ENCODE measurements around the gene GCSH. TPM values are rescaled to one million over a fixed set of nuclear protein-coding genes. Genes with fewer than 3 reads are reported as not detected.

GCSH gene
- total RNA-seq, 4 donors from 2014 or later = 5.6 to 13.0 (median 8.9) TPM; not detected in 1

- peaks cover 0 to 15% (median 3%) of the 10 kb centered on the region in 4 donors for H3K4me1 ChIP-seq
- H3K27me3 ChIP-seq = no peaks in the 10 kb centered on the region
- peak overlapping the region; percentile 69 to 90 (median 80) for H3K27ac ChIP-seq
- no peak for DNase-seq
- no peaks in the 10 kb centered on the region for H3K9me3 ChIP-seq
- peak overlapping the region in 1 of 4 donors; percentile 41 for H3K4me3 ChIP-seq
- TF ChIP-seq POLR2A (IDR thresholded peaks at IDR 0.05) = no peak
- no peak for TF ChIP-seq CTCF (IDR thresholded peaks at IDR 0.05)
- TF ChIP-seq EP300 (IDR thresholded peaks at IDR 0.05; ENCODE audit: low read depth) = no peak
- TF ChIP-seq POLR2AphosphoS5 (IDR thresholded peaks at IDR 0.05) = no peak
- in situ Hi-C loops (cut with MboI; ENCODE audit: low pct_ligation_motif_present in 1 of 4, low pct_unique_long_range_greater_than_20kb in 1 of 4, low sequenced_read_pairs in 3 of 4) (no loop called here), intact Hi-C loops (cut with DNase I; ENCODE audit: low total_unique reads) (loop anchor here (10.0 kb wide), 1 partner anchor 92 kb away; the partner anchor contains the start of genes CENPN and CMC2)
- H3K36me3 ChIP-seq = no peaks in the 10 kb centered on the region
- WGBS, 2 donors (ENCODE audit: low coverage in 1 of 2) = 90 to 100% methylated on average over 4 to 6 of the region's 6 CpGs
Observed at GRCh38 chr16:81097230-81097629, 1.0 kb upstream of the GCSH start.

GRCh38 chr16:81096715-81097208 is 567 bp upstream of the GCSH start:
- WGBS, 2 donors (ENCODE audit: low coverage in 1 of 2) = 35 to 48% methylated on average over 7 to 8 of the region's 8 CpGs
- DNase-seq = no peak
- in situ Hi-C loops (cut with MboI; ENCODE audit: low pct_ligation_motif_present in 1 of 4, low pct_unique_long_range_greater_than_20kb in 1 of 4, low sequenced_read_pairs in 3 of 4) = no loop called here
- H3K27ac ChIP-seq = peak overlapping the region; percentile 69 to 90 (median 80)
- no peaks in the 10 kb centered on the region for H3K36me3 ChIP-seq
- H3K4me3 ChIP-seq = peak overlapping the region in 2 of 4 donors; percentile 5 to 41
- H3K4me1 ChIP-seq = peaks cover 0 to 15% (median 3%) of the 10 kb centered on the region in 4 donors
- no peaks in the 10 kb centered on the region for H3K9me3 ChIP-seq
- intact Hi-C loops (cut with DNase I; ENCODE audit: low total_unique reads) = loop anchor here (10.0 kb wide), 1 partner anchor 92 kb away; the partner anchor contains the start of genes CENPN and CMC2
- TF ChIP-seq CTCF (IDR thresholded peaks at IDR 0.05) (no peak), POLR2AphosphoS5 (IDR thresholded peaks at IDR 0.05) (no peak), EP300 (IDR thresholded peaks at IDR 0.05; ENCODE audit: low read depth) (no peak), POLR2A (IDR thresholded peaks at IDR 0.05) (no peak)
- H3K27me3 ChIP-seq = no peaks in the 10 kb centered on the region

GRCh38 chr16:81095653-81095952 is 592 bp downstream of the GCSH start:
- in situ Hi-C loops (cut with MboI; ENCODE audit: low pct_ligation_motif_present in 1 of 4, low pct_unique_long_range_greater_than_20kb in 1 of 4, low sequenced_read_pairs in 3 of 4) = no loop called here

GRCh38 chr16:81094771-81095251 is 1.4 kb downstream of the GCSH start:
- no peak overlapping the region for H3K27ac ChIP-seq
- no peak for DNase-seq
- no peaks in the 10 kb centered on the region for H3K27me3 ChIP-seq
- intact Hi-C loops (cut with DNase I; ENCODE audit: low total_unique reads) = loop anchor here (10.0 kb wide), 1 partner anchor 90 kb away; the partner anchor contains the start of genes CENPN and CMC2
- in situ Hi-C loops (cut with MboI; ENCODE audit: low pct_ligation_motif_present in 1 of 4, low pct_unique_long_range_greater_than_20kb in 1 of 4, low sequenced_read_pairs in 3 of 4) = no loop called here
- H3K4me3 ChIP-seq = peak overlapping the region in 1 of 4 donors; percentile 76
- no peaks in the 10 kb centered on the region for H3K36me3 ChIP-seq
- H3K9me3 ChIP-seq = no peaks in the 10 kb centered on the region
- peaks cover 0 to 15% (median 3%) of the 10 kb centered on the region in 4 donors for H3K4me1 ChIP-seq
- no peak for TF ChIP-seq CTCF (IDR thresholded peaks at IDR 0.05)
- no peak for TF ChIP-seq EP300 (IDR thresholded peaks at IDR 0.05; ENCODE audit: low read depth)
- TF ChIP-seq POLR2AphosphoS5 (IDR thresholded peaks at IDR 0.05) = no peak
- no peak for TF ChIP-seq POLR2A (IDR thresholded peaks at IDR 0.05)
- 77 to 84% methylated on average over 14 to 21 of the region's 21 CpGs for WGBS, 2 donors (ENCODE audit: low coverage in 1 of 2)

More at GRCh38 chr16:81095653-81095952, 592 bp downstream of the GCSH start:
- intact Hi-C loops (cut with DNase I; ENCODE audit: low total_unique reads) = loop anchor here (10.0 kb wide), 1 partner anchor 91 kb away; the partner anchor contains the start of genes CENPN and CMC2
- Histone ChIP-seq H3K36me3 (no peaks in the 10 kb centered on the region), H3K4me1 (peaks cover 0 to 15% (median 3%) of the 10 kb centered on the region in 4 donors), H3K27ac (peak overlapping the region; percentile 77 to 90 (median 86)), H3K9me3 (no peaks in the 10 kb centered on the region), H3K4me3 (peak overlapping the region; percentile 65 to 77 (median 76)), H3K27me3 (no peaks in the 10 kb centered on the region)
- TF ChIP-seq POLR2A (IDR thresholded peaks at IDR 0.05) (no peak), EP300 (IDR thresholded peaks at IDR 0.05; ENCODE audit: low read depth) (no peak), CTCF (IDR thresholded peaks at IDR 0.05) (no peak), POLR2AphosphoS5 (IDR thresholded peaks at IDR 0.05) (no peak)
- DNase-seq = no peak
- WGBS, 2 donors (ENCODE audit: low coverage in 1 of 2) = 0 to 1% methylated on average over 8 to 22 of the region's 22 CpGs

Measured in transverse colon (tissue), 4 donors.